GM23338 (cell line): Measurements from ENCODE around the gene RPA3. TPM values are rescaled to one million over a fixed set of nuclear protein-coding genes. Genes with fewer than 3 reads are reported as not detected.

Experiments used
- ATAC-seq: fragments of 200-7000 bp; cut with Tn5 transposase; 3 replicates; pipeline ENCODE4 v1.9.1; 2020
- DNase-seq: peaks from one replicate; pipeline ENCODE4 v3.0.0-alpha.2; 2015; ENCODE audit warnings: low spot score
- H2AFZ ChIP-seq: fragments of 200-600 bp; sonication (generic); 2 replicates; pipeline ENCODE4 v1.8.0; 2016; ENCODE audit warnings: antibody characterized with exemption, mild to moderate bottlenecking, moderate library complexity
- H3F3A ChIP-seq: fragments of 200-600 bp; sonication (generic); replicated peaks from 2 replicates; pipeline ENCODE4 v1.8.0; 2017; ENCODE audit warnings: antibody characterized with exemption, mixed run types, low read depth
- H3K27ac ChIP-seq: fragments of 200-600 bp; sonication (generic); 2 replicates; pipeline ENCODE4 v1.6.1; 2016; ENCODE audit warnings: low read depth
- H3K27me3 ChIP-seq: fragments of 200-600 bp; sonication (generic); 2 replicates; pipeline ENCODE4 v1.8.0; 2016; ENCODE audit warnings: mild to moderate bottlenecking, mixed run types, moderate library complexity; ENCODE audit not compliant: insufficient read depth
- H3K36me3 ChIP-seq: fragments of 200-600 bp; sonication (generic); 2 replicates; pipeline ENCODE4 v1.8.0; 2016; ENCODE audit warnings: mild to moderate bottlenecking; ENCODE audit not compliant: insufficient read depth
- H3K4me1 ChIP-seq: fragments of 200-600 bp; sonication (generic); 2 replicates; pipeline ENCODE4 v1.8.0; 2016; ENCODE audit warnings: mild to moderate bottlenecking, moderate library complexity; ENCODE audit not compliant: insufficient read depth
- H3K4me2 ChIP-seq: fragments of 200-600 bp; sonication (generic); 2 replicates; pipeline ENCODE4 v1.7.1; 2017; ENCODE audit warnings: mixed run types
- H3K4me3 ChIP-seq: fragments of 200-600 bp; sonication (generic); 2 replicates; pipeline ENCODE4 v1.6.1; 2016; ENCODE audit warnings: mixed run types
- H3K79me2 ChIP-seq: fragments of 200-600 bp; sonication (generic); replicated peaks from 2 replicates; pipeline ENCODE4 v1.8.0; 2017; ENCODE audit warnings: mild to moderate bottlenecking; ENCODE audit not compliant: insufficient read depth
- H3K9me2 ChIP-seq: fragments of 200-600 bp; sonication (generic); 2 replicates; pipeline ENCODE4 v1.8.0; 2017; ENCODE audit not compliant: insufficient read depth
- H4K20me1 ChIP-seq: fragments of 200-600 bp; sonication (generic); replicated peaks from 2 replicates; pipeline ENCODE4 v1.8.0; 2017; ENCODE audit warnings: mild to moderate bottlenecking; ENCODE audit not compliant: insufficient read depth
- H3K27ac Mint-ChIP-seq: 2 replicates; pipeline ENCODE4 v1.8.0; 2020; ENCODE audit warnings: inconsistent platforms, mild to moderate bottlenecking, moderate library complexity, mixed read lengths
- H3K27me3 Mint-ChIP-seq: 3 replicates; pipeline ENCODE4 v1.8.0; 2022; ENCODE audit warnings: low read depth, mild to moderate bottlenecking, moderate library complexity, mixed read lengths, inconsistent platforms; ENCODE audit not compliant: insufficient read depth, poor library complexity
- H3K36me3 Mint-ChIP-seq: 3 replicates; pipeline ENCODE4 v1.8.0; 2021; ENCODE audit warnings: low read depth, mild to moderate bottlenecking, inconsistent platforms, moderate library complexity, mixed read lengths
- H3K4me1 Mint-ChIP-seq: 3 replicates; pipeline ENCODE4 v1.8.0; 2020; ENCODE audit warnings: mild to moderate bottlenecking, inconsistent platforms, mixed read lengths
- H3K4me3 Mint-ChIP-seq: 3 replicates; pipeline ENCODE4 v1.8.0; 2021; ENCODE audit warnings: moderate library complexity, mild to moderate bottlenecking, inconsistent platforms, mixed read lengths
- H3K9me3 Mint-ChIP-seq: 3 replicates; pipeline ENCODE4 v1.8.0; 2020; ENCODE audit warnings: moderate library complexity, mild to moderate bottlenecking, inconsistent platforms, mixed read lengths
- CREB1 ChIP-seq: fragments of 250-450 bp; sonication (Bioruptor Pico); IDR thresholded peaks from 2 replicates; pipeline ENCODE4 v1.5.0; 2020; ENCODE audit warnings: low read depth, mild to moderate bottlenecking, moderate library complexity
- ETS1 ChIP-seq: IDR thresholded peaks from 2 replicates; pipeline ENCODE4 v1.6.1; 2016; ENCODE audit warnings: antibody characterized with exemption
- EZH2 ChIP-seq: fragments of 200-600 bp; sonication (generic); IDR thresholded peaks from one replicate; pipeline ENCODE4 v1.8.0; 2017; ENCODE audit warnings: antibody characterized with exemption, mild to moderate bottlenecking, low read depth; ENCODE audit not compliant: unreplicated experiment
- EZH2phosphoT487 ChIP-seq: fragments of 200-600 bp; sonication (generic); IDR thresholded peaks from one replicate; pipeline ENCODE4 v1.8.1; 2018; ENCODE audit warnings: antibody characterized with exemption; ENCODE audit not compliant: unreplicated experiment
- JUNB ChIP-seq: IDR thresholded peaks from one replicate; pipeline ENCODE4 v1.6.1; 2016; ENCODE audit warnings: antibody characterized with exemption; ENCODE audit not compliant: unreplicated experiment
- NANOG ChIP-seq: IDR thresholded peaks from 2 replicates; pipeline ENCODE4 v1.6.1; 2016; ENCODE audit warnings: antibody characterized with exemption, borderline replicate concordance
- POLR2AphosphoS5 ChIP-seq: IDR thresholded peaks from 2 replicates; pipeline ENCODE4 v1.6.1; 2016; ENCODE audit warnings: antibody characterized with exemption, low read depth
- REST ChIP-seq: IDR thresholded peaks from one replicate; pipeline ENCODE4 v1.6.1; 2018; ENCODE audit warnings: antibody characterized with exemption; ENCODE audit not compliant: unreplicated experiment
- STAT1 ChIP-seq: IDR thresholded peaks from one replicate; pipeline ENCODE4 v1.6.1; 2016; ENCODE audit warnings: antibody characterized with exemption; ENCODE audit not compliant: unreplicated experiment
- ZNF114 ChIP-seq: fragments of 250-450 bp; sonication (Bioruptor Pico); IDR thresholded peaks from 2 replicates; pipeline ENCODE4 v1.5.0; 2020; ENCODE audit warnings: mild to moderate bottlenecking, moderate library complexity
- ZNF462 ChIP-seq: fragments of 250-450 bp; sonication (Bioruptor Pico); IDR thresholded peaks from 2 replicates; pipeline ENCODE4 v1.5.0; 2020; ENCODE audit warnings: mild to moderate bottlenecking, moderate library complexity
- polyA plus RNA-seq: library from polyadenylated mRNA; unstranded; fragments of >200 nt; fragmentation: Nextera tagmentation; extraction: Ambion mirVana; gene quantifications from 2 replicates; pipeline ENCODE4 v1.2.1, GENCODE V29; 2016
- total RNA-seq: library from RNA; depleted of rRNA; stranded (reverse); fragments of >200 nt; shearing (Covaris generic); gene quantifications from 2 replicates; pipeline ENCODE4 v1.2.3, GENCODE V29; 2014
- TF ChIP-seq, protein P1 (sequence below), 2 experiments: fragments of 200-600 bp in 1 of 2; sonication (generic) in 1 of 2; conservative IDR thresholded peaks; 2 replicates each; pipeline versions ENCODE4 v1.5.1 to v1.6.1; 2016 to 2017; ENCODE audit warnings: antibody characterized with exemption in 2 of 2, low read depth in 2 of 2, mild to moderate bottlenecking in 2 of 2, moderate library complexity in 1 of 2

The RPA3 gene
- total and polyA plus RNA-seq, 2 experiments from 2014 or later, result 74.9 to 287 TPM

- H3K27me3 Mint-ChIP-seq, result no peaks in the 10 kb centered on the region
- H3K27ac Mint-ChIP-seq, result no peak overlapping the region
- H2AFZ ChIP-seq, result no peak overlapping the region
- no peaks in the 10 kb centered on the region for H3K36me3 ChIP-seq
- H4K20me1 ChIP-seq, result no peaks in the 10 kb centered on the region
- TF ChIP-seq ZNF462 (CRISPR knock-in tag) (no peak), JUNB (no peak), ZNF114 (no peak), STAT1 (no peak), EZH2 (no peak), CREB1 (CRISPR knock-in tag) (no peak), POLR2AphosphoS5 (no peak), NANOG (no peak), REST (no peak), ETS1 (no peak), EZH2phosphoT487 (no peak)
- TF ChIP-seq, protein P1, sequence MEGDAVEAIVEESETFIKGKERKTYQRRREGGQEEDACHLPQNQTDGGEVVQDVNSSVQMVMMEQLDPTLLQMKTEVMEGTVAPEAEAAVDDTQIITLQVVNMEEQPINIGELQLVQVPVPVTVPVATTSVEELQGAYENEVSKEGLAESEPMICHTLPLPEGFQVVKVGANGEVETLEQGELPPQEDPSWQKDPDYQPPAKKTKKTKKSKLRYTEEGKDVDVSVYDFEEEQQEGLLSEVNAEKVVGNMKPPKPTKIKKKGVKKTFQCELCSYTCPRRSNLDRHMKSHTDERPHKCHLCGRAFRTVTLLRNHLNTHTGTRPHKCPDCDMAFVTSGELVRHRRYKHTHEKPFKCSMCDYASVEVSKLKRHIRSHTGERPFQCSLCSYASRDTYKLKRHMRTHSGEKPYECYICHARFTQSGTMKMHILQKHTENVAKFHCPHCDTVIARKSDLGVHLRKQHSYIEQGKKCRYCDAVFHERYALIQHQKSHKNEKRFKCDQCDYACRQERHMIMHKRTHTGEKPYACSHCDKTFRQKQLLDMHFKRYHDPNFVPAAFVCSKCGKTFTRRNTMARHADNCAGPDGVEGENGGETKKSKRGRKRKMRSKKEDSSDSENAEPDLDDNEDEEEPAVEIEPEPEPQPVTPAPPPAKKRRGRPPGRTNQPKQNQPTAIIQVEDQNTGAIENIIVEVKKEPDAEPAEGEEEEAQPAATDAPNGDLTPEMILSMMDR (conservative IDR thresholded peaks at IDR 0.05; ENCODE audit: low read depth in 2 of 2), result no peak
- no peak overlapping the region for H3K4me2 ChIP-seq
- no peak overlapping the region for H3K4me3 ChIP-seq
- H3K27me3 ChIP-seq, result no peaks in the 10 kb centered on the region
- H3K9me3 Mint-ChIP-seq, result peaks cover 3% of the 10 kb centered on the region; the same call in 1 of the 3 replicates
- DNase-seq (no peak), ATAC-seq (no peak)
- H3K4me1 Mint-ChIP-seq, result no peaks in the 10 kb centered on the region
- peaks cover 13% of the 10 kb centered on the region; the same call in 2 of the 3 replicates for H3K36me3 Mint-ChIP-seq
- no peak overlapping the region for H3K27ac ChIP-seq
- no peaks in the 10 kb centered on the region for H3K9me2 ChIP-seq
- no peaks in the 10 kb centered on the region for H3K79me2 ChIP-seq
- H3K4me3 Mint-ChIP-seq, result no peak overlapping the region
- no peaks in the 10 kb centered on the region for H3K4me1 ChIP-seq
- no peaks in the 10 kb centered on the region for H3F3A ChIP-seq
Measured at GRCh38 chr7:7607010-7607409, 111.4 kb downstream of the RPA3 start.
